H1 (cell line): ENCODE measurements around the gene GULP1. TPM values are rescaled to one million over a fixed set of nuclear protein-coding genes. Genes with fewer than 3 reads are reported as not detected.

Source experiments
- CTCF ChIA-PET: fragments of 300-600 bp; sonication (Branson Sonifier 250); formaldehyde crosslinking; loops from one replicate; lab custom pipeline; 2021; ENCODE audit not compliant: partially characterized antibody; lab: Charles Lee
- POLR2A ChIA-PET: fragments of 300-600 bp; sonication (Branson Sonifier 250); formaldehyde crosslinking; loops from one replicate; lab custom pipeline; 2021; ENCODE audit warnings: inconsistent platforms; ENCODE audit not compliant: partially characterized antibody; lab: Charles Lee
- DNase-seq, 2 experiments: peaks; one replicate each; pipeline versions ENCODE4 v3.0.0 to v3.0.0-alpha.2; 2010 to 2022; ENCODE audit warnings: low spot score in 2 of 2, low read depth in 1 of 2, mixed read lengths in 1 of 2
- FAIRE-seq: peaks from 2 replicates; lab custom pipeline; 2011; peaks lifted over from hg19 to GRCh38; lab: Jason Lieb, UNC
- H2AFZ ChIP-seq: 2 replicates; pipeline ENCODE4 v1.8.1; 2012; ENCODE audit warnings: low read length, inconsistent platforms
- H2AK5ac ChIP-seq: 2 replicates; pipeline ENCODE4 v1.6.1; 2013; ENCODE audit warnings: low read depth, low read length
- H2BK120ac ChIP-seq: replicated peaks from 2 replicates; pipeline ENCODE3; 2013; ENCODE audit warnings: low read depth, low read length, inconsistent platforms
- H2BK12ac ChIP-seq: 2 replicates; pipeline ENCODE4 v1.6.1; 2013; ENCODE audit warnings: low read depth, low read length
- H2BK15ac ChIP-seq: 2 replicates; pipeline ENCODE4 v1.6.1; 2013; ENCODE audit warnings: low read length
- H2BK20ac ChIP-seq: 2 replicates; pipeline ENCODE4 v1.6.1; 2013; ENCODE audit warnings: low read length
- H2BK5ac ChIP-seq: 2 replicates; pipeline ENCODE4 v1.6.1; 2013; ENCODE audit warnings: low read depth, low read length
- H3K14ac ChIP-seq: 2 replicates; pipeline ENCODE4 v1.6.1; 2013; ENCODE audit warnings: inconsistent platforms; ENCODE audit not compliant: insufficient read length
- H3K18ac ChIP-seq: 2 replicates; pipeline ENCODE4 v1.6.1; 2013; ENCODE audit warnings: low read length; ENCODE audit errors: extremely low read depth
- H3K23ac ChIP-seq: 2 replicates; pipeline ENCODE4 v1.6.1; 2013; ENCODE audit warnings: inconsistent platforms; ENCODE audit not compliant: insufficient read length
- H3K23me2 ChIP-seq: 2 replicates; pipeline ENCODE4 v1.6.1; 2013; ENCODE audit warnings: low read depth, low read length
- H3K27ac ChIP-seq: 2 replicates; pipeline ENCODE4 v1.6.1; 2011; ENCODE audit warnings: low read depth, low read length, inconsistent platforms
- H3K27me3 ChIP-seq, 4 experiments: replicated peaks in 1 of 4; 1 replicate in 1 of 4; 2 replicates in 3 of 4; pipeline versions ENCODE4 v1.6.1 to v1.8.1; 2011 to 2013; ENCODE audit warnings: low read length in 3 of 4, mild to moderate bottlenecking in 3 of 4, inconsistent platforms in 2 of 4, mixed read lengths in 2 of 4, moderate library complexity in 1 of 4; ENCODE audit not compliant: control insufficient read depth in 3 of 4, insufficient read depth in 3 of 4; ENCODE audit errors: extremely low read depth in 1 of 4
- H3K36me3 ChIP-seq, 4 experiments: 2 replicates each; pipeline versions ENCODE4 v1.6.1 to v1.8.1; 2011 to 2013; ENCODE audit warnings: mild to moderate bottlenecking in 4 of 4, low read length in 3 of 4, moderate library complexity in 2 of 4, control low read depth in 1 of 4, inconsistent platforms in 1 of 4; ENCODE audit not compliant: insufficient read depth in 4 of 4, control insufficient read depth in 2 of 4
- H3K4ac ChIP-seq: replicated peaks from 2 replicates; pipeline ENCODE3; 2013; ENCODE audit warnings: low read length, low read depth, mixed read lengths, inconsistent platforms; ENCODE audit not compliant: insufficient read length
- H3K4me1 ChIP-seq, 4 experiments: replicated peaks in 1 of 4; 1 replicate in 1 of 4; 2 replicates in 3 of 4; pipeline versions ENCODE4 v1.6.1 to v1.8.1; 2011 to 2013; ENCODE audit warnings: low read length in 3 of 4, inconsistent platforms in 2 of 4, mixed read lengths in 1 of 4; ENCODE audit not compliant: insufficient read depth in 4 of 4, control insufficient read depth in 3 of 4
- H3K4me2 ChIP-seq, 2 experiments: 2 replicates each; pipeline versions ENCODE4 v1.6.1 to v1.8.1; 2011 to 2013; ENCODE audit warnings: low read depth in 2 of 2, low read length in 2 of 2, control low read depth in 1 of 2, inconsistent platforms in 1 of 2, mild to moderate bottlenecking in 1 of 2; ENCODE audit not compliant: insufficient read depth in 1 of 2
- H3K4me3 ChIP-seq, 4 experiments: fragments of 200-600, 300-600 bp in 1 of 4; sonication (generic), shearing (Covaris generic), sonication (Bioruptor Twin) in 1 of 4; 2 replicates each; pipeline versions ENCODE4 v1.5.1 to v1.8.1; 2011 to 2016; ENCODE audit warnings: low read length in 4 of 4, low read depth in 3 of 4, control low read depth in 2 of 4, inconsistent platforms in 2 of 4, mild to moderate bottlenecking in 2 of 4, mixed read lengths in 1 of 4, moderate library complexity in 1 of 4; ENCODE audit not compliant: insufficient read depth in 2 of 4; ENCODE audit errors: extremely low read depth in 1 of 4
- H3K56ac ChIP-seq: replicated peaks from 2 replicates; pipeline ENCODE3; 2013; ENCODE audit warnings: low read depth, mild to moderate bottlenecking, mixed read lengths, low read length, inconsistent platforms; ENCODE audit not compliant: insufficient read length
- H3K79me1 ChIP-seq: 2 replicates; pipeline ENCODE4 v1.6.1; 2013; ENCODE audit warnings: low read depth, low read length, control low read depth
- H3K79me2 ChIP-seq, 2 experiments: 2 replicates each; pipeline versions ENCODE4 v1.6.1 to v1.8.1; 2012 to 2013; ENCODE audit warnings: low read length in 2 of 2, mild to moderate bottlenecking in 2 of 2, inconsistent platforms in 1 of 2; ENCODE audit not compliant: insufficient read depth in 2 of 2, control insufficient read depth in 1 of 2
- H3K9ac ChIP-seq, 4 experiments: replicated peaks in 1 of 4; 1 replicate in 1 of 4; 2 replicates in 3 of 4; pipeline versions ENCODE4 v1.6.1 to v1.8.1; 2011 to 2013; ENCODE audit warnings: low read depth in 3 of 4, low read length in 3 of 4, control low read depth in 2 of 4, mild to moderate bottlenecking in 2 of 4, moderate library complexity in 2 of 4, inconsistent platforms in 1 of 4; ENCODE audit errors: extremely low read depth in 1 of 4
- H3K9me3 ChIP-seq, 2 experiments: 2 replicates each; pipeline versions ENCODE4 v1.6.1 to v1.8.1; 2012 to 2013; ENCODE audit warnings: mild to moderate bottlenecking in 2 of 2, moderate library complexity in 2 of 2, control low read depth in 1 of 2, inconsistent platforms in 1 of 2, low read depth in 1 of 2, low read length in 1 of 2, mixed read lengths in 1 of 2; ENCODE audit not compliant: insufficient read depth in 2 of 2
- H4K20me1 ChIP-seq, 2 experiments: replicated peaks in 1 of 2; 2 replicates each; pipeline versions ENCODE3 to v1.8.1; 2011 to 2013; ENCODE audit warnings: inconsistent platforms in 2 of 2, low read length in 2 of 2, mild to moderate bottlenecking in 1 of 2; ENCODE audit not compliant: insufficient read depth in 2 of 2, control insufficient read depth in 1 of 2
- H4K5ac ChIP-seq: 2 replicates; pipeline ENCODE4 v1.6.1; 2013; ENCODE audit warnings: low read length, low read depth, mixed read lengths, inconsistent platforms; ENCODE audit not compliant: insufficient read length
- H4K8ac ChIP-seq: 2 replicates; pipeline ENCODE4 v1.8.0; 2013; ENCODE audit warnings: mild to moderate bottlenecking, moderate library complexity, low read length, inconsistent platforms; ENCODE audit not compliant: insufficient read depth; ENCODE audit errors: extremely low read depth
- H4K91ac ChIP-seq: replicated peaks from 2 replicates; pipeline ENCODE3; 2013; ENCODE audit warnings: low read length, mixed read lengths, inconsistent platforms; ENCODE audit not compliant: insufficient read length
- POU5F1 ChIP-seq: IDR thresholded peaks from 2 replicates; pipeline ENCODE4 v1.6.1; 2011; ENCODE audit warnings: low read depth, mild to moderate bottlenecking, low read length, moderate library complexity
- TEAD4 ChIP-seq: IDR thresholded peaks from 2 replicates; pipeline ENCODE4 v1.6.1; 2012; ENCODE audit warnings: low read depth, low read length, inconsistent platforms, mixed read lengths
- WGBS, 2 experiments: shearing (Covaris generic) in 1 of 2; methylation state at CpG; one replicate each; pipeline versions ENCODE4 v1.1.6 to v1.1.7; 2013 to 2015; ENCODE audit warnings: low lambda C conversion rate in 2 of 2, mixed read lengths in 2 of 2, inconsistent platforms in 1 of 2, low coverage in 1 of 2, missing lambda C conversion rate in 1 of 2; ENCODE audit not compliant: insufficient replicate concordance in 2 of 2, insufficient coverage in 1 of 2, insufficient read length in 1 of 2; ENCODE audit errors: extremely low coverage in 1 of 2, missing lambda C conversion rate in 1 of 2; 5-methylcytosine and 5-hydroxymethylcytosine counted together
- polyA plus RNA-seq, 7 experiments: library from polyadenylated mRNA; depleted of rRNA in 3 of 7; stranded (reverse) in 5 of 7; unstranded in 2 of 7; fragments of >200 nt in 5 of 7; fragments of 200-250 nt in 2 of 7; gene quantifications; 1 replicate in 5 of 7; 2 replicates in 1 of 7; 4 replicates in 1 of 7; pipeline versions ENCODE4 v1.2.1 to v1.2.3, GENCODE V29; 2011 to 2013; ENCODE audit warnings: missing spikeins in 2 of 7, mixed read lengths in 2 of 7
- total RNA-seq: library from RNA; stranded (reverse); fragmentation: NEBNext Ultra II Directional; extraction: Animal tissue kit (Norgen Biotek cat#: 25700); gene quantifications from 2 replicates; pipeline ENCODE4 v1.2.1, GENCODE V29; 2021

The GULP1 gene
- total and polyA plus RNA-seq, 2 of the 8 experiments (the other 6 are each of a cell fraction or from before 2014, with no cell fraction given), result 69.7 to 139 TPM

GRCh38 chr2:188631037-188631809, 339.5 kb downstream of the GULP1 start:
- Histone ChIP-seq H3K14ac (no peak overlapping the region), H2BK5ac (no peak overlapping the region), H3K56ac (no peak overlapping the region), H2BK20ac (no peak overlapping the region), H3K9me3 (no peaks in the 10 kb centered on the region), H3K27ac (no peak overlapping the region), H3K79me2 (no peaks in the 10 kb centered on the region), H3K4me3 (no peak overlapping the region), H3K23me2 (no peaks in the 10 kb centered on the region), H2BK15ac (no peak overlapping the region), H2BK12ac (no peak overlapping the region), H3K18ac (no peak overlapping the region), H2AK5ac (no peak overlapping the region), H2AFZ (0 out of 2 replicates have a peak overlapping the region, but pooled peaks have one; percentile 49), H4K8ac (no peak overlapping the region), H3K23ac (no peak overlapping the region), H3K36me3 (no peaks in the 10 kb centered on the region), H3K79me1 (no peaks in the 10 kb centered on the region), H4K20me1 (no peaks in the 10 kb centered on the region), H3K27me3 (no peaks in the 10 kb centered on the region), H3K4ac (no peak overlapping the region), H3K4me2 (no peak overlapping the region), H2BK120ac (no peak overlapping the region), H4K91ac (no peak overlapping the region), H4K5ac (no peak overlapping the region), H3K4me1 (no peaks in the 10 kb centered on the region), H3K9ac (no peak overlapping the region)
- CTCF ChIA-PET, result interaction anchor here (0.6 kb wide), 1 partner anchor 423 kb away, joined by 3 read pairs; no protein-coding TSS in a partner anchor
- 80% methylated on average over 9 of the region's 9 CpGs; no CpG with 5 or more reads in 1 of the 2 experiments for WGBS, 2 experiments
- FAIRE-seq (no peak), DNase-seq (no peak)
- TF ChIP-seq TEAD4, result peak; percentile 61; the same call in 1 of the 2 replicates
- no peak for TF ChIP-seq POU5F1
- POLR2A ChIA-PET, result interaction anchor here (0.5 kb wide), 1 partner anchor 92 kb away, joined by 3 read pairs; no protein-coding TSS in a partner anchor
